Measurements from ENCODE around the gene NACC2.

Gene NACC2

GRCh38 chr9:135961811-135962695, 133.0 kb downstream of the NACC2 start:
- H3K9me3 Mint-ChIP-seq = no peaks in the 10 kb centered on the region
- H3K4me1 Mint-ChIP-seq = peaks cover 21% of the 10 kb centered on the region
- H3K27me3 Mint-ChIP-seq = peaks cover 12% of the 10 kb centered on the region
- H3K4me3 Mint-ChIP-seq = peak overlapping the region; percentile 65
- DNase-seq (ENCODE audit: low spot score in 2 of 2) = no peak
- no peaks in the 10 kb centered on the region for H3K36me3 Mint-ChIP-seq
- no peak for ATAC-seq (ENCODE audit: low read depth)
- peak overlapping the region; percentile 48 for H3K27ac Mint-ChIP-seq

GRCh38 chr9:135961277-135961715, 133.8 kb downstream of the NACC2 start, which contains the start of gene UBAC1:
UBAC1 (minus strand) TSS chr9:135961373; CDS start chr9:135961162, 211 bp downstream.
- Mint-ChIP-seq H3K27ac (peak within 1 kb of the TSS; percentile 85), H3K9me3 (no peaks in the 10 kb centered on the region), H3K27me3 (peaks cover 12% of the 10 kb centered on the region), H3K36me3 (peaks cover 4% of the 10 kb centered on the region), H3K4me1 (peaks cover 23% of the 10 kb centered on the region), H3K4me3 (peak within 1 kb of the TSS; percentile 88)
- DNase-seq (ENCODE audit: low spot score in 2 of 2) (peak; percentile 92 to 94), ATAC-seq (ENCODE audit: low read depth) (peak; percentile 94)

DNA sequence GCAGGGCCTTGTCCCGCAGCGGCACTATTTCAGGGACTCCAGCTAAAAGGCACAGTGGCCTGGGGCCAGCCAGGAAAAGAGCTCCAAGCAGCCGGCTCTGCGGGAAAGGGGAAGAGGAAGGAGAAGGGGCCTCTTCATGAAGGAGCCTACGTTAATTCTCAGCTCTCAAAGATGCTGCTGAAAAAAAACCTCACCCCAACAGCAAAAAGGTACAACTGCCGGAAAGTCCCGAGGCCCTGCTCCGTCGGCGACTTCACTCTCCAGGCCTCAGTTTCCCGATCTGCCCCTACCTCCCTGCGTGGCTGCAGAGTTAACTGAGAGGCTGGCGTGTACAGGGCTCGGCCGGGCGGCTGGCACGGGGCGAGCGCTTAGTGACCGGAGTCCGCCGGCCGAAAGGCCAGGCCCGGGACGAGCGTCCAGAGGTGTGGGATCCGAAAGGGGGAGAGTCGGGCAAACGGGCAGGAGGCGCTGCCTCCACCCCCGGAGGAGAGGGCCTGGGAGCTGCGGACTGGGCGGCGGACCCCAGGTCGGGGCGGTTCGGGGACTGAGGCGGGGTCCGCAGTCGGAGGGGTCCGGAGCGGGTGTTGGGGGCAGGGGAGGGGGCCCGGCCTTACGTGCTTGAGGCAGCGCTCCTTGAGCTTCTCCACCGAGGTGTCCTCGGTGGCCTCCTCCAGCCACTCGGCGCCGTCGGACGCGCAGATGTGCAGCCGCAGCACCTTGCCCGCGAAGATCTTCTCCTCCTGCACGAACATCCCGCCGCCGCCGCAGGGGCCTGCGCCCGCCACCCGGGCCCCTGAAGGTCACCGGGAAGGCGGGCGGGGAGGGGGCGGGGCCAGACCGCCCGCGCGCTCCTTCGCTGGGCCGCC, 134.4 kb downstream of the NACC2 start:
- peak overlapping the region; percentile 85 for H3K27ac Mint-ChIP-seq
- peak overlapping the region; percentile 88 for H3K4me3 Mint-ChIP-seq

GRCh38 chr9:135959814-135960213, 135.3 kb downstream of the NACC2 start:
- Mint-ChIP-seq H3K9me3 (no peaks in the 10 kb centered on the region), H3K4me3 (peak overlapping the region; percentile 88), H3K27ac (peak overlapping the region; percentile 85), H3K27me3 (peaks cover 9% of the 10 kb centered on the region), H3K36me3 (peaks cover 5% of the 10 kb centered on the region), H3K4me1 (peaks cover 24% of the 10 kb centered on the region)
- ATAC-seq (ENCODE audit: low read depth) (no peak), DNase-seq (ENCODE audit: low spot score in 2 of 2) (no peak)

More for the DNA sequence above, 134.4 kb downstream of the NACC2 start:
- Mint-ChIP-seq H3K4me1 (peaks cover 24% of the 10 kb centered on the region), H3K9me3 (no peaks in the 10 kb centered on the region), H3K36me3 (peaks cover 4% of the 10 kb centered on the region), H3K27me3 (peaks cover 12% of the 10 kb centered on the region)
- DNase-seq (ENCODE audit: low spot score in 2 of 2) = peak in 1 of 2 donors; percentile 36
- no peak for ATAC-seq (ENCODE audit: low read depth)

GRCh38 chr9:135958485-135958884, 136.6 kb downstream of the NACC2 start:
- DNase-seq (ENCODE audit: low spot score in 2 of 2) = no peak
- H3K27ac Mint-ChIP-seq = no peak overlapping the region
- ATAC-seq (ENCODE audit: low read depth) = no peak
- no peak overlapping the region for H3K4me3 Mint-ChIP-seq
- peaks cover 24% of the 10 kb centered on the region for H3K4me1 Mint-ChIP-seq
- H3K9me3 Mint-ChIP-seq = no peaks in the 10 kb centered on the region
- H3K36me3 Mint-ChIP-seq = peaks cover 10% of the 10 kb centered on the region
- peaks cover 5% of the 10 kb centered on the region for H3K27me3 Mint-ChIP-seq

DNA sequence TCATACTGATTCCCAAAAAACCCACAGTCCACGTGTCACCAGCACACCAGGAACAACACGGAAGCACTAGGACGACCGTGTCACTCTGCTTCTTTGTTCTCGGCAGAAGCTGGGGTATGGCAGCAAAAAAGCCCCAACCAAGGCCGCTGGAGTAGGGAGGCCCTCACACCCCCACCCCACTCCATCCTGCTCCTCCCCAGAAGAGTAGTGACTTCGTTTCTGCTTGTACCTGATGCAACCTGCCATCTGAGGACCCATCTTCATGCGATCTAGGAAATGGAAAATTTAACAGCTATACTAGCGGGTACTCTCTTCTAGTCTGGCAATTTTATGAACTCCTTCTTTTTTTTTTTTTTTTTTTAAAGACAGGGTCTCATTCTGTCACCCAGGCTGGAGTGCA, 137.7 kb downstream of the NACC2 start:
- H3K4me3 Mint-ChIP-seq = no peak overlapping the region
- H3K4me1 Mint-ChIP-seq = peaks cover 19% of the 10 kb centered on the region
- peaks cover 13% of the 10 kb centered on the region for H3K36me3 Mint-ChIP-seq
- no peak for ATAC-seq (ENCODE audit: low read depth)
- no peaks in the 10 kb centered on the region for H3K9me3 Mint-ChIP-seq
- no peak for DNase-seq (ENCODE audit: low spot score in 2 of 2)
- no peak overlapping the region for H3K27ac Mint-ChIP-seq
- no peaks in the 10 kb centered on the region for H3K27me3 Mint-ChIP-seq

DNA sequence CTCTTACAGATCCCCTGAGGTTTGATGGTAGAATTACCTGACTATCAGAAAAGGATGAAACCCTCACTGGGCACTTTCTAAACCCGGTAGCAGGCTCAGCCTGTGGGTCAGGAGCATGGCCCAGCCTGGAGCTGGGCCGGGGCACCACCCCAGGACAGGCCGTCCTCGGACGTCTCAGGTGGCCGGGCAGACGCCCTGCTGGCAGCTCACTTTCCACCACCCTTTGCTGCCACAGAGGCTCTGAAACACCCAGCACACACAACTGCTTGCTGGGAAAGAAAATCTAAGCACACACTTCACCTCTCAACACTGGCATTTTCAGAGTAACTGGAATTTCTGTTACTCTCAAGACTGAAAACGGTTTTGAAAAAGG, 138.3 kb downstream of the NACC2 start:
- H3K4me1 Mint-ChIP-seq = peaks cover 13% of the 10 kb centered on the region
- DNase-seq (ENCODE audit: low spot score in 2 of 2) (no peak), ATAC-seq (ENCODE audit: low read depth) (no peak)
- H3K27ac Mint-ChIP-seq = no peak overlapping the region
- H3K4me3 Mint-ChIP-seq = no peak overlapping the region
- H3K9me3 Mint-ChIP-seq = no peaks in the 10 kb centered on the region
- H3K27me3 Mint-ChIP-seq = no peaks in the 10 kb centered on the region
- peaks cover 13% of the 10 kb centered on the region for H3K36me3 Mint-ChIP-seq
